HG03280 (cell line): ENCODE data around the gene FBLN2.

Source experiments
- ATAC-seq: cut with Tn5 transposase; IDR thresholded peaks from one replicate; pipeline ENCODE4 v1.9.1; 2021; ENCODE audit warnings: mild to moderate bottlenecking, moderate library complexity; ENCODE audit not compliant: unreplicated experiment

The FBLN2 gene

GRCh38 chr3:13564751-13565560 is 16.0 kb downstream of the FBLN2 start:
- ATAC-seq = no peak

- no peak for ATAC-seq
These were observed 16.9 kb downstream of the FBLN2 start for GRCh38 chr3:13565581-13566452.

- ATAC-seq = no peak
These were observed 17.5 kb downstream of the FBLN2 start for GRCh38 chr3:13566453-13566748.

- ATAC-seq = no peak
These were observed 17.9 kb downstream of the FBLN2 start for GRCh38 chr3:13566769-13567310.

GRCh38 chr3:13567684-13568514 is 19.0 kb downstream of the FBLN2 start:
- no peak for ATAC-seq

GRCh38 chr3:13568515-13569028 is 19.6 kb downstream of the FBLN2 start:
- no peak for ATAC-seq

GRCh38 chr3:13569201-13569600 is 20.3 kb downstream of the FBLN2 start:
- ATAC-seq = no peak

GRCh38 chr3:13569641-13570390 is 20.9 kb downstream of the FBLN2 start:
- ATAC-seq = no peak

GRCh38 chr3:13570391-13571194 is 21.7 kb downstream of the FBLN2 start:
- ATAC-seq = no peak

- no peak for ATAC-seq
These were observed 22.3 kb downstream of the FBLN2 start for GRCh38 chr3:13571264-13571663.

GRCh38 chr3:13571831-13572750 is 23.2 kb downstream of the FBLN2 start:
- no peak for ATAC-seq

GRCh38 chr3:13572926-13573623 is 24.1 kb downstream of the FBLN2 start:
- no peak for ATAC-seq

- no peak for ATAC-seq
These were observed 25.3 kb downstream of the FBLN2 start for GRCh38 chr3:13574083-13574797.

GRCh38 chr3:13574798-13575451 is 26.0 kb downstream of the FBLN2 start:
- no peak for ATAC-seq

GRCh38 chr3:13575459-13576061 is 26.6 kb downstream of the FBLN2 start:
- ATAC-seq = no peak
